ENCODE measurements around the gene ZBTB40.

ZBTB40 gene

DNA sequence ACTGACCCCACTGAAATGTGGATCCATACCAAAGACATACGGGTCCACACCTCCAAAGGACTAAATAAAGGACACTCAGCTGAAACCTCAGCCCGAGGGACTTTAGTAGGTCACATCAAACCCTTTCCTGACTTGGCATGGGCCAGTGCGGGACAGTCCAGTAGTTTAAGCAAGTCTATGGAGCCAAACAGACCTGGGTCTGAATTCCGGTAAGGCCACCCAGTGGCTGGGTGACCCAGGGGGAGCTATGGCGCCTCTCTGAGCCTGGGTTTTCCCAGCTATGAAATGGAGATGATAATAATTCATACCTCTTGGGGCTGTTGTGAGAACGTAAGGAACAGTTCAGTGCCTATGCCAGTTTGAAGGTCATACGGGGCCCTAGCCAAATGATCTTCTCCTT lies 36.2 kb upstream of the ZBTB40 start:
- no peak for TF ChIP-seq ZNF274 (IDR thresholded peaks at IDR 0.05; ENCODE audit: low read depth, low read length)
- no peak overlapping the region for H3K4me3 ChIP-seq (ENCODE audit: low read length)

DNA sequence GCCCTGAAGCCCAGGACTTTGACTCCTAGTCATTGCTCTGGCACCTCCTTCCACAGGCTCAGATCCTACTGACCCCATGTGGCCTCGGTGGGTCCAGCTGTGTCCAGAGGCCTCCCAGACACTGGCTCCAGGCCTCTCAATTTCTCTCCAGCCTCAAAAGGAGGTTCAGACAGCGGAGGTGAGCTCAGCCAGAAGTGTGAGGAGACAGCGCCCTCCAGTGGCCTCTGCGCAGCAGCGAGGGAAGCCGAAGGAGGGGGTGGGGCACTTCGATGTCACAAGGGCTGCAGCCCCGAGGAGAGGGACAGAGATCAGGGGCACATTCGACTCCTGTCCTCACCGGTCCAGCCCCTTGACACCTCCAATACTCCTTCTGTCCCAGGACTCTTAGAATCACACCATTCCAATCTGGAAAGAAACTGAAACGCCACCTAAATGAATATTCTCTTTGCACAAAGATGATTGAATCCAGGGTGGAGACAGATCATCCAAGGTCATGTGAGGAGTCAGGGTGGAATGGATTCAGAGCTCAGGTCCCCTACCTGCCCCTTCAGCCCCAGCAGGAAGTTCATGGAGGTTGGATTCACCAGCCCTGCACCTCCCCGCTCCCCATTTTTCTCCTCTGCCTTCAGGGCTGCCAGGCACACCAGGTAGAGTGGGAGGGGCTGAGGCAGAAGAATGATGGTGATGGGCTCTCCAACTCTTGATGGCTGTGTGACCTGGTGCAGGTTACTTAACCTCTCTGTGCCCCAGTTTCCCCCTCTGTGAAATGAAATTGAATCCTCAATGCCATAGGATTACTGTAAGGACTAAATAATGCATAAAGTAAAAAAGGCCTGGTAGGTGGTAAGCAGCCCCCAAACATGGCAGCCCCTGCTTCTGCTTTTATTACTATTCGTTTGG lies 34.8 kb upstream of the ZBTB40 start:
- H3K4me3 ChIP-seq (ENCODE audit: low read length): no peak overlapping the region
- no peak for TF ChIP-seq ZNF274 (IDR thresholded peaks at IDR 0.05; ENCODE audit: low read depth, low read length)

DNA sequence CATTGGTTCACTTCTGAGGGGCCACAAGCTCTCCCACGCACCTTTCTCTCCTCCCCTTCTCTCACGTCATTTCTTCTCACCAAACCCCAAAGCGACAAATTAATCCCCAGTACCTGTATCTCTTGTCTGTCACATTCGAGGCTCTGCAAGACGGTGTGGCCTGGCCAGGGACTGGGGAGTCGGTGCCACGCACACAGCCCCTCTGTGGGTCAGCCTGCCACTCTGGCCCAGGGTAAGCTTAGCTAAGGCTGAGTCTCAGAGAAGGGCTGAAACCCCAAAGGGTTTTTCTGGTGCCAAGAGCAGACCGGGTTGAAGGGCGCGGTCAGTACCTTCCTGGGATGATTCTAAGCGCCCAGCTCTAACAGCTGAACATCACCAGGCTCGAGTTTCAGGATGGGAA lies 34.2 kb upstream of the ZBTB40 start:
- no peak for TF ChIP-seq ZNF274 (IDR thresholded peaks at IDR 0.05; ENCODE audit: low read depth, low read length)

DNA sequence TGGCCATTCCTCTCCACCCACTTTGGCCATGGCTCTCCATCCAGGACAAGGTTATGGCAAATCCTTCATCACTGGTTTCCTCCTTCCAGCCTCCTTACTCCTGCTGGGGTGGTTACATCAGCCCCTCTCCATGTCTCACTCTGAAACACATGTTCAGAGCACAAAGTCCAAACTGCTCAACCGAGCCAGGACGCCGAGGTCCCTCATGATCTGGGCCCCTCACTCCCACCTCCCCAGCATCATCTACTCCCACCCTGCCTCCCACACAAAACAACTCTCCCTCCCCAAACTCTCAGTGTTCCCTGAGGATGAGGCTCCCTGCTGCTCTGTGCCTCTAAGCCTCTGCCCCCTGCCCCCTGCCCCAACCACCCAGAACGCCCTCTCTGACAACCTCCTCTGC lies 33.3 kb upstream of the ZBTB40 start:
- H3K4me3 ChIP-seq (ENCODE audit: low read length): no peak overlapping the region
- no peak for TF ChIP-seq ZNF274 (IDR thresholded peaks at IDR 0.05; ENCODE audit: low read depth, low read length)

More for the DNA sequence above, 34.2 kb upstream of the ZBTB40 start:
- no peak overlapping the region for H3K4me3 ChIP-seq (ENCODE audit: low read length)

DNA sequence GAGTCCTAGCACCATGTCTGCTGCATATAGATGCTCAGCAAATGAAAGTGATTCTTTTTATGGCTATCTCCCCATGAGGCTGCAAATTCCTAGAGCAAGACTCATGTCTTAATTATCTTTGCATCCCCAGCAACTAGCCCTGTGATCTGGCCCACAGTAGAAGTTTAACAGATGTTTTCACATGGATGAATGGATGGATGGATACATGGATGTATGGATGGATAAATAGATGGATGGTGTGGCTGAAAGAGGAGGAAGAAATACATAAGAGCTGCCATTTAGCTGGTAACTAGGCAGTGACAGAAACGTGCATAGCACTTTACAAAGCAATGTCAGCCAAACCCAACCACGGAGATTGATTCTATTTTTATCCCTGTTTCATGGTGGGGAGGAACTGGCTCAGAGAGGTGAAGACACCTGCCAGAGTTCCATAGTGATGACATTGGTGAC lies 32.7 kb upstream of the ZBTB40 start:
- TF ChIP-seq ZNF274 (IDR thresholded peaks at IDR 0.05; ENCODE audit: low read depth, low read length): no peak
- no peak overlapping the region for H3K4me3 ChIP-seq (ENCODE audit: low read length)

DNA sequence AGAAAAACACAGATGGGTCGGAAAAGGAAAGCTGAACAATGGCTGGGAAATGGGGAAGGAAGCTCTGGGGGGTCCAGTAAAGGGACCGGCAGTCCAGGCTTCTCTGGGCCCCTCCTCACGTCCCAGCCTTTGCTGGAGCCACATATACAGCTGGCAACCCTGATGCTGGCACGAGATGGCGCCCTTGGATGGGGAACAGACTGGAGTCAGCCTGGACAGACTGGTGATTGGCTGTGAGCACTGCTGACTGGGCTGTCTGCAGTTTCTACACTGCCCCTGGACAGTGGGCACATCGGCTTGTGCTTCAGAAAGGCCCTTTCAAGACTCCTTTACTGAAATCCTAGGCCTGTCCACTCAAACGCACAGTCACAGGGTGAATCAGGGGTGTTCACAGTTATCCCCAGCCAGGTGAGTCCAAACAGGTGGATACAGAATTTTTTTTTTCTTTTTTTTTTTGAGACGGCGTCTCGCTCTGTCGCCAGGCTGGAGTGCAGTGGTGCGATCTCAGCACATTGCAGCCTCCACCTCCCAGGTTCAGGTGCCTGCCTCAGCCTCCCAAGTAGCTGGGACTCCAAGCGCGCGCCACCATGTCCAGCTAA lies 31.1 kb upstream of the ZBTB40 start:
- H3K4me3 ChIP-seq (ENCODE audit: low read length): no peak overlapping the region

DNA sequence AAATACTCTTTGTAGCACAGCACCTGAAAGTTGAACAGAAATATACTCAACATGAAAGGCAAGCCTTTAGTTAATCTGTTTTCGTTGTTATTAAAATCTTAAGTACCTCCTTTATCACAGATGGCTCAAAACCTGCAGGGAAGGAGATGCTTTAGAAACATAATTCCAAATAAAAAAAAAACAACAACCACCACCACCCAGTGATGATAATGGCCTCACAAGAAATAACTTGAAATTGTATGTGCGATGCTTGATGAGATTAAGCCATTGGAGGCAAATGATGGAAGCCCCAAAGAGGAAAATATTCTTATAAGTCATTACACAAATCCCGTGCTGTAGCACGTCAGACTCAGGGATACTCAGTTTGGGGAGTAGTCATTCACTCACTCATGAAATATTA lies 24.9 kb upstream of the ZBTB40 start:
- no peak for TF ChIP-seq ZNF274 (IDR thresholded peaks at IDR 0.05; ENCODE audit: low read depth, low read length)
- no peak overlapping the region for H3K4me3 ChIP-seq (ENCODE audit: low read length)

More for the DNA sequence above, 31.1 kb upstream of the ZBTB40 start:
- no peak for TF ChIP-seq ZNF274 (IDR thresholded peaks at IDR 0.05; ENCODE audit: low read depth, low read length)

DNA sequence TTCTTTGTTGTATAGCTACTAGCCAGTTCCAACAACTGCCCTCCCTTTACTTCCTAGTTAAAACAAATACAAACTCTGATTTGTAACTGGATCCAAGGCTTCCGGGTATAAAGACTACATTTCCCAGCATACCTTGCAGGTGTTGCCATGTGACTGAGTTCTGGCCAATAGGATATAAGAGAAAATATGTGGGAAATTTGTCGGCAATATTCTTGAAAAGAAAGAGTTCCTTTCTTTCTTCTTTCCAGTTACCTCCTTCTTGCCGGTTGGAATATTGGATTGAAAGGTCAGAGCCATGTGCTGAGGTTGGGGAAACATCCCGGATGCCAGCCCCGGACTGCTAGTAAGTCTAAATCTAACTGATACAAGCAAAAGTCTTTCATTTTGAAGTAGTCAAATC lies 23.0 kb upstream of the ZBTB40 start:
- TF ChIP-seq ZNF274 (IDR thresholded peaks at IDR 0.05; ENCODE audit: low read depth, low read length): no peak
- H3K4me3 ChIP-seq (ENCODE audit: low read length): peak overlapping the region; percentile 100

DNA sequence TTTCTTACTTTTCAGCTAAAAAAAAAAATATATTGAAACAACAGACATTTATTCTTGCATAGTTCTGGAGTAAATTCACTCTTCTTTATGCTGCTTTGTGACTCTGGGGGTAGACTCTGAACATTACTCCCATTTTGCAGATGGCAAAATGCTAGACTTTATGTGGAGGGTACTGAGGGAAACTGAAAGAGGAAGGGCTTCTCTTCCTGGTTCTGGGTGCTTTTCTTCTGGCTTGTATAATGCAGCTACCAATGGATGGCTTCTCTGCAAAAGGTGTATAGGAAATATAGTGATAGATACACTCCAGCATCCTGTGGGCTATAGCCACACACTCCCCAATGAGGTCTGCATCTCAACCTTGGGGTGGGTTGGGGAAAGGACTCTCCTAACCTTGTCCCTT lies 19.7 kb upstream of the ZBTB40 start:
- H3K4me3 ChIP-seq (ENCODE audit: low read length): no peak overlapping the region
- no peak for TF ChIP-seq ZNF274 (IDR thresholded peaks at IDR 0.05; ENCODE audit: low read depth, low read length)

DNA sequence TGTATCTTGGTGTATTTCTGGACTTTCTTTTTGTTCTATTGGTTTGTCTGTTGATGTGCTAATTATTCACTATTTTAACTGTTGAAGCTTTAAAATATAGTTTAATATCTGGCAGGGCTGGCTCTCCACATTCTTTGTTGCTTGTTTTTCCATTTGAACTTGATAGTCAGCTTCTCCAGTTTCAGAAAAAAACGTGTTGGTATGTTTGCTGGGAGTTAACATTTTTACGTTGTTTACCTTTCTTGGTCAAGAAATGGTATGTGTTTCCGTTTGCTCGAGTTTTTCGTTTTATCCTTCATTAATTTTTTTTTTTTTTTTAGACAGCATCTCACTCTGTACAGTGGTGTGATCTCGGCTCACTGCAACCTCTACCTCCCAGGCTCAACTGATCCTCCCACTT lies 16.9 kb upstream of the ZBTB40 start:
- no peak overlapping the region for H3K4me3 ChIP-seq (ENCODE audit: low read length)
- no peak for TF ChIP-seq ZNF274 (IDR thresholded peaks at IDR 0.05; ENCODE audit: low read depth, low read length)

DNA sequence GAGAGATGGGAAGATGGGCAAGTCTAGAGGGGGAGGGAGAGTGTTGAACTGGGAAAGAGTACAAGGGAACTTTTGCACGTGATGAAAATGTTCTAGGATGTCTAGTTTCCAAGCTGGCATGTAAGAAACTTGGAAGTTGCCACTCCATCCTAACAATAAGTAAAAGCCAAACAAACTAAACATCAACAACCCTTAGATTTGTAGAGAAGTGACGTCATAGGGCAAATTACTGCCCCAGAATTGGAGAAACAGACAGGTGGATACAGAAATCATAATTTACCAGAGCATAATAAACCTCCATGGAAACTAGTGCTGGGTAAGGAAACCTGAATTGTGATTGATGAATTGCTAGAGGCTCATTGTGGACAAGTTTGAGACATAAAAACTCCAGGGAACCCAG lies 14.7 kb upstream of the ZBTB40 start:
- TF ChIP-seq ZNF274 (IDR thresholded peaks at IDR 0.05; ENCODE audit: low read depth, low read length): no peak
- no peak overlapping the region for H3K4me3 ChIP-seq (ENCODE audit: low read length)

DNA sequence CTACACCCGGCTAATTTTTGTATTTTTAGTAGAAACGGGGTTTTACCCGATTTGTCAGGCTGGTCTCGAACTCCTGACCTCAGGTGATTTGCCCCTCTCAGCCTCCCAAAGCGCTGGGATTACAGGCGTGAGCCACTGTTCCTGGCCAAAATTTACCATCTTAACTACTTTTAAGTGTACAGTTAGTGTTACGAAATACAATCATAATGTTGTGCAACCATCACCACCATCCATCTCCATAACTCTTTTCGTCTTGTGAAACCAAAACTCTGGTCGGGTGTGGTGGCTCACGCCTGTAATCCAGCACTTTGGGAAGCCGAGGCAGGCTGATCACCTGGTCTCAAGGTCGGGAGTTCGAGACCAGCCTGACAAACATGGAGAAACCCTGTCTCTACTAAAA lies 14.1 kb upstream of the ZBTB40 start:
- no peak overlapping the region for H3K4me3 ChIP-seq (ENCODE audit: low read length)
- TF ChIP-seq ZNF274 (IDR thresholded peaks at IDR 0.05; ENCODE audit: low read depth, low read length): no peak

DNA sequence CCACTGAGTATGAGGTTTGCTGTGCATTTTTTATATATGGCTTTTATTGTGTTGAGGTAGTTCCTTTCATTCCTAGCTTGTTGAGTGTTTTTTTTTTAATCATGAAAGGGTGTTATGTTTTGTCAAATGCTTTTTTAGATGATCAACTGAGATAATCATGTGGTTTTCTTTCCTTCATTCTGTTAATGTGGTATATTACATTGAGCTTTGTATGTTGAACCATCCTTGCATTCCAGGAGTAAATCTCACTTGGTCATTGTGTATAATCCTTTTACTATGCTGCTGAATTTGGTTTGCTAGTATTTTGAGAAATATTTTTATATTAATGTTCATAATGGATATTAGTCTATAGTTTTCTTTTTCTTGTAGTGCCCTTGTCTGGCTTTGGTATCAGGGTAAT lies 11.1 kb upstream of the ZBTB40 start:
- H3K4me3 ChIP-seq (ENCODE audit: low read length): no peak overlapping the region
- no peak for TF ChIP-seq ZNF274 (IDR thresholded peaks at IDR 0.05; ENCODE audit: low read depth, low read length)

DNA sequence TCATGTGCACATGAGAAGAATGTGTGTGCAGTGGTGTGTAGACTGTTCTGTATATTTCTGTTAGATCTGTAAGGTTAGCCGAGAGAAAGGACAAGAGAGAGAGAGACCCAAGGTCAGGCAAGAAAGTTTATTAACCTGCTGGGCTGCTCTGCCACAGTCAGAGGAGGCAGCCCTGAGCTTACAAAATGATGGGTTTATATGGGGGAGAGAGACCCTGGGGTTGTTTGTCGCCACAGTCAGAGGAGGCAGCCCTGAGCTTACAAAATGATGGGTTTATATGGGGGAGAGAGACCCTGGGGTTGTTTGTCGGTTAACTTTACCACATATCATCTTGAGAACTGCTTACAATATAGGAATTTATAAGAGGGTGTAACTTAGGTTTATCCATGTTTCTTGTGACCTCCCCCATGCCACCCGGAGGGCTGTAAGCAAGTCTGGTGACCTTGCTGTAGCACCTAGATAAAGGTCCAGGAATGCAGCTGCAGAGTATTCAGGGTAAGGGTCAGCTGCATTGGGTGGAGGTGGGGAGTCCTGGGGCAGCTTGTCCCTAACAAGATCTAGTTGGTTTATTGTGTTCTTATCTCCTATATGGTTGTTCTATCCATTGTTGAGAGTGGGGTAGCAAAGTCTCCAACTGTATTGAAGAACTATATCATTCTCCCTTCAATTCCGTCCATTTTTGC lies 9.3 kb upstream of the ZBTB40 start:
- no peak for TF ChIP-seq ZNF274 (IDR thresholded peaks at IDR 0.05; ENCODE audit: low read depth, low read length)

DNA sequence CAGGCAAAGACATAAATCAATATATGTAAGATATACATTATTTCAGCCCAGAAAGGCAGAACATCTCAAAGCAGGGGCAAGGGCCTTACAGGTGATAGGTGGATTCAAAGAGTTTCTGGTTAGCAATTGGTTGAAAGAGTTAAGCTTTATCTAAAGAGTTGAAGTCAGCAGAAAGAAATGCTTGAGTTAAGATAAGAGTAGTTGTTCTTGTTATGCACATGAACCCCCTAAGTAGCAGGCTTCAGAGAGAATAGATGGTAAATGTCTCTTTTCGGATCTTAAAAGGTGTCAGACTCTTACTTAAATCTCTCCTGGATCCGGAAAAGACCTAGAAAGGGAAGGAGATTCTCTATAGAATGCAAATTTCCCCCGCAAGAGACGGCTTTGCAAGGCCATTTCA lies 8.3 kb upstream of the ZBTB40 start:
- TF ChIP-seq ZNF274 (IDR thresholded peaks at IDR 0.05; ENCODE audit: low read depth, low read length): no peak

More for the DNA sequence above, 9.3 kb upstream of the ZBTB40 start:
- H3K4me3 ChIP-seq (ENCODE audit: low read length): no peak overlapping the region

More for the DNA sequence above, 8.3 kb upstream of the ZBTB40 start:
- no peak overlapping the region for H3K4me3 ChIP-seq (ENCODE audit: low read length)

Data from GM08714 (cell line).